HepG2 (cell line): ENCODE measurements around the gene SLC2A8. TPM values are rescaled to one million over a fixed set of nuclear protein-coding genes. Genes with fewer than 3 reads are reported as not detected.

Experiments used
- BHLHE40 ChIP-seq: IDR thresholded peaks from 2 replicates; pipeline ENCODE4 v1.6.1; 2011; ENCODE audit warnings: low read length, improper control_type of control experiment
- MIER2 ChIP-seq: IDR thresholded peaks from 2 replicates; pipeline ENCODE4 v1.6.1; 2016; ENCODE audit warnings: missing biosample characterization, missing genetic modification reagents
- NR2C2 ChIP-seq: sonication (generic); formaldehyde crosslinking; IDR thresholded peaks from 2 replicates; pipeline ENCODE4 v1.4.0; 2020; ENCODE audit warnings: missing genetic modification reagents, mild to moderate bottlenecking, moderate library complexity, borderline replicate concordance
- RBFOX2 ChIP-seq: fragments of 200-400 bp; formaldehyde crosslinking; IDR thresholded peaks from 2 replicates; pipeline ENCODE4 v1.6.1; 2017; ENCODE audit warnings: low read depth, mild to moderate bottlenecking, low read length
- TAF1 ChIP-seq: sonication (generic); formaldehyde crosslinking; IDR thresholded peaks from 2 replicates; pipeline ENCODE4 v1.4.0; 2020; ENCODE audit warnings: missing genetic modification reagents
- ZFP36 ChIP-seq: fragments of 150-350 bp; IDR thresholded peaks from 2 replicates; pipeline ENCODE4 v1.6.1; 2018; ENCODE audit warnings: borderline replicate concordance, low read length, low read depth; ENCODE audit not compliant: partially characterized antibody
- ZFP82 ChIP-seq: sonication (generic); formaldehyde crosslinking; IDR thresholded peaks from 2 replicates; pipeline ENCODE4 v1.5.1; 2020; ENCODE audit warnings: mild to moderate bottlenecking, missing genetic modification reagents, borderline replicate concordance
- ZNF12 ChIP-seq: sonication (generic); formaldehyde crosslinking; IDR thresholded peaks from 2 replicates; pipeline ENCODE4 v1.5.0; 2020; ENCODE audit warnings: missing genetic modification reagents
- ZNF383 ChIP-seq: sonication (generic); formaldehyde crosslinking; IDR thresholded peaks from 2 replicates; pipeline ENCODE4 v1.4.0; 2020; ENCODE audit warnings: missing genetic modification reagents, mild to moderate bottlenecking, borderline replicate concordance
- ZNF792 ChIP-seq: IDR thresholded peaks from 2 replicates; pipeline ENCODE4 v1.6.1; 2016
- polyA plus RNA-seq, 8 experiments: library from polyadenylated mRNA; depleted of rRNA in 3 of 8; stranded (reverse) in 7 of 8; unstranded in 1 of 8; fragments of >200 nt; fragmentation: Illumina TruSeq in 4 of 8; extraction: Trizol in 4 of 8; gene quantifications; 2 replicates each; pipeline versions ENCODE4 v1.2.1 to v1.2.3, GENCODE V29; 2011 to 2016; ENCODE audit warnings: low read depth in 4 of 8, missing spikeins in 1 of 8, mixed read lengths in 1 of 8; ENCODE audit not compliant: insufficient read depth in 1 of 8
- total RNA-seq, 5 experiments: library from RNA; depleted of rRNA; stranded (reverse); fragments of >200 nt; fragmentation: Illumina TruSeq; extraction: Trizol; gene quantifications; 2 replicates each; pipeline ENCODE4 v1.2.3, GENCODE V29; 2016; ENCODE audit warnings: low read depth in 1 of 5
- TF ChIP-seq, protein P1 (sequence below): sonication (generic); formaldehyde crosslinking; IDR thresholded peaks from 2 replicates; pipeline ENCODE4 v1.5.0; 2020; ENCODE audit warnings: mild to moderate bottlenecking, missing genetic modification reagents, borderline replicate concordance
- TF ChIP-seq, protein P2 (sequence below): sonication (generic); formaldehyde crosslinking; IDR thresholded peaks from one replicate; pipeline ENCODE4 v1.5.1; 2020; ENCODE audit warnings: mild to moderate bottlenecking, missing genetic modification reagents; ENCODE audit errors: not compliant biosample characterization

SLC2A8 gene
- total and polyA plus RNA-seq, 2 of the 13 experiments (the other 11 are each of a cell fraction or from before 2014, with no cell fraction given), result 22.6 to 48.6 TPM

DNA sequence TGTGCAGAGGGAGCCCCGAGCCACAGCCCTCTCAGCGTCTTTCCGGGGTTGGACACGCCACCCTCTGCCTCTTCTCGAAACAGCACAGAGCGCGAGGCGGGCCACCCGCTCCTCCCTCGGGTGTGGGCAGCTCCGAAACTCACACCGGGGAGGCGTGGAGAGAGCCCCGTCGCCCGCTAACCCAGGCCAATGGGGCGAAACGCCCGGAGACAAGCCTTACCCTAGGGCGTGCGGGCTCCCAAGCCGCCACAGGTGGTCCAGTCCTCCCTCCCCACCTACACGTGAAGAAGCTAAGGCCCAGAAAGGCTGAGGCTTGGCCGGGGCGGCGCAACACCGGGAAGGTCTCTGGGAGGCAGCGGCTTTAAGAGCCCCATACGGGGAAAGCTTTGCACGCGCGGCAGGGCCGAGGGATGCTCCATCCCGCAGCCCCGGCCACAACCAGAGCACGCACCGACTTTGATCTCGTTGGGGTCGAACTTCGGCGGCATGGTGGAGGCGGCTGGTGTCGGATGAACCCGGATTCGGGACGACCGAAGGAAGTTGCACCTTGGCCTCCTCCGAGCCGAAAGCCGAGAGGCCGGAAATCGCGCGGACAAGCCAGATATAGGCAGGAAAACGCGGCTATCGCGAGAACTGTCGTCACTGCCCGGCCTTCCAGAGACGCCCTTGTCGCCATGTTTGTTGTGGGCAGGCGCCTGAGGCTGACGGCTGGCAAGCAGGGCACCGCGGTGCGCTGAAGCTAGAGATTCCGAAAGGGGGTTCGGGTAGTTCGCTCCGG, 54.0 kb downstream of the SLC2A8 start, which contains the start of the genes LRSAM1 and RPL12 (continued):
- TF ChIP-seq, protein P1, sequence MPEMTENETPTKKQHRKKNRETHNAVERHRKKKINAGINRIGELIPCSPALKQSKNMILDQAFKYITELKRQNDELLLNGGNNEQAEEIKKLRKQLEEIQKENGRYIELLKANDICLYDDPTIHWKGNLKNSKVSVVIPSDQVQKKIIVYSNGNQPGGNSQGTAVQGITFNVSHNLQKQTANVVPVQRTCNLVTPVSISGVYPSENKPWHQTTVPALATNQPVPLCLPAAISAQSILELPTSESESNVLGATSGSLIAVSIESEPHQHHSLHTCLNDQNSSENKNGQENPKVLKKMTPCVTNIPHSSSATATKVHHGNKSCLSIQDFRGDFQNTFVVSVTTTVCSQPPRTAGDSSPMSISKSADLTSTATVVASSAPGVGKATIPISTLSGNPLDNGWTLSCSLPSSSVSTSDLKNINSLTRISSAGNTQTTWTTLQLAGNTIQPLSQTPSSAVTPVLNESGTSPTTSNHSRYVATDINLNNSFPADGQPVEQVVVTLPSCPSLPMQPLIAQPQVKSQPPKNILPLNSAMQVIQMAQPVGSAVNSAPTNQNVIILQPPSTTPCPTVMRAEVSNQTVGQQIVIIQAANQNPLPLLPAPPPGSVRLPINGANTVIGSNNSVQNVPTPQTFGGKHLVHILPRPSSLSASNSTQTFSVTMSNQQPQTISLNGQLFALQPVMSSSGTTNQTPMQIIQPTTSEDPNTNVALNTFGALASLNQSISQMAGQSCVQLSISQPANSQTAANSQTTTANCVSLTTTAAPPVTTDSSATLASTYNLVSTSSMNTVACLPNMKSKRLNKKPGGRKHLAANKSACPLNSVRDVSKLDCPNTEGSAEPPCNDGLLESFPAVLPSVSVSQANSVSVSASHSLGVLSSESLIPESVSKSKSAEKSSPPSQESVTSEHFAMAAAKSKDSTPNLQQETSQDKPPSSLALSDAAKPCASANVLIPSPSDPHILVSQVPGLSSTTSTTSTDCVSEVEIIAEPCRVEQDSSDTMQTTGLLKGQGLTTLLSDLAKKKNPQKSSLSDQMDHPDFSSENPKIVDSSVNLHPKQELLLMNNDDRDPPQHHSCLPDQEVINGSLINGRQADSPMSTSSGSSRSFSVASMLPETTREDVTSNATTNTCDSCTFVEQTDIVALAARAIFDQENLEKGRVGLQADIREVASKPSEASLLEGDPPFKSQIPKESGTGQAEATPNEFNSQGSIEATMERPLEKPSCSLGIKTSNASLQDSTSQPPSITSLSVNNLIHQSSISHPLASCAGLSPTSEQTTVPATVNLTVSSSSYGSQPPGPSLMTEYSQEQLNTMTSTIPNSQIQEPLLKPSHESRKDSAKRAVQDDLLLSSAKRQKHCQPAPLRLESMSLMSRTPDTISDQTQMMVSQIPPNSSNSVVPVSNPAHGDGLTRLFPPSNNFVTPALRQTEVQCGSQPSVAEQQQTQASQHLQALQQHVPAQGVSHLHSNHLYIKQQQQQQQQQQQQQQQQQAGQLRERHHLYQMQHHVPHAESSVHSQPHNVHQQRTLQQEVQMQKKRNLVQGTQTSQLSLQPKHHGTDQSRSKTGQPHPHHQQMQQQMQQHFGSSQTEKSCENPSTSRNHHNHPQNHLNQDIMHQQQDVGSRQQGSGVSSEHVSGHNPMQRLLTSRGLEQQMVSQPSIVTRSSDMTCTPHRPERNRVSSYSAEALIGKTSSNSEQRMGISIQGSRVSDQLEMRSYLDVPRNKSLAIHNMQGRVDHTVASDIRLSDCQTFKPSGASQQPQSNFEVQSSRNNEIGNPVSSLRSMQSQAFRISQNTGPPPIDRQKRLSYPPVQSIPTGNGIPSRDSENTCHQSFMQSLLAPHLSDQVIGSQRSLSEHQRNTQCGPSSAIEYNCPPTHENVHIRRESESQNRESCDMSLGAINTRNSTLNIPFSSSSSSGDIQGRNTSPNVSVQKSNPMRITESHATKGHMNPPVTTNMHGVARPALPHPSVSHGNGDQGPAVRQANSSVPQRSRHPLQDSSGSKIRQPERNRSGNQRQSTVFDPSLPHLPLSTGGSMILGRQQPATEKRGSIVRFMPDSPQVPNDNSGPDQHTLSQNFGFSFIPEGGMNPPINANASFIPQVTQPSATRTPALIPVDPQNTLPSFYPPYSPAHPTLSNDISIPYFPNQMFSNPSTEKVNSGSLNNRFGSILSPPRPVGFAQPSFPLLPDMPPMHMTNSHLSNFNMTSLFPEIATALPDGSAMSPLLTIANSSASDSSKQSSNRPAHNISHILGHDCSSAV (CRISPR knock-in tag), result 0 out of 2 replicates have a peak, but pooled peaks have one; percentile 66
- peak; percentile 91 for TF ChIP-seq ZFP82
- TF ChIP-seq NR2C2 (CRISPR knock-in tag), result peak; percentile 89
- no peak for TF ChIP-seq MIER2 (CRISPR knock-in tag)
- no peak for TF ChIP-seq ZFP36
- no peak for TF ChIP-seq ZNF12 (CRISPR knock-in tag)
- peak; percentile 80; the same call in 1 of the 2 replicates for TF ChIP-seq ZNF383 (CRISPR knock-in tag)
- TF ChIP-seq ZNF792 (CRISPR knock-in tag), result peak; percentile 83; the same call in 1 of the 2 replicates
- TF ChIP-seq, protein P2, sequence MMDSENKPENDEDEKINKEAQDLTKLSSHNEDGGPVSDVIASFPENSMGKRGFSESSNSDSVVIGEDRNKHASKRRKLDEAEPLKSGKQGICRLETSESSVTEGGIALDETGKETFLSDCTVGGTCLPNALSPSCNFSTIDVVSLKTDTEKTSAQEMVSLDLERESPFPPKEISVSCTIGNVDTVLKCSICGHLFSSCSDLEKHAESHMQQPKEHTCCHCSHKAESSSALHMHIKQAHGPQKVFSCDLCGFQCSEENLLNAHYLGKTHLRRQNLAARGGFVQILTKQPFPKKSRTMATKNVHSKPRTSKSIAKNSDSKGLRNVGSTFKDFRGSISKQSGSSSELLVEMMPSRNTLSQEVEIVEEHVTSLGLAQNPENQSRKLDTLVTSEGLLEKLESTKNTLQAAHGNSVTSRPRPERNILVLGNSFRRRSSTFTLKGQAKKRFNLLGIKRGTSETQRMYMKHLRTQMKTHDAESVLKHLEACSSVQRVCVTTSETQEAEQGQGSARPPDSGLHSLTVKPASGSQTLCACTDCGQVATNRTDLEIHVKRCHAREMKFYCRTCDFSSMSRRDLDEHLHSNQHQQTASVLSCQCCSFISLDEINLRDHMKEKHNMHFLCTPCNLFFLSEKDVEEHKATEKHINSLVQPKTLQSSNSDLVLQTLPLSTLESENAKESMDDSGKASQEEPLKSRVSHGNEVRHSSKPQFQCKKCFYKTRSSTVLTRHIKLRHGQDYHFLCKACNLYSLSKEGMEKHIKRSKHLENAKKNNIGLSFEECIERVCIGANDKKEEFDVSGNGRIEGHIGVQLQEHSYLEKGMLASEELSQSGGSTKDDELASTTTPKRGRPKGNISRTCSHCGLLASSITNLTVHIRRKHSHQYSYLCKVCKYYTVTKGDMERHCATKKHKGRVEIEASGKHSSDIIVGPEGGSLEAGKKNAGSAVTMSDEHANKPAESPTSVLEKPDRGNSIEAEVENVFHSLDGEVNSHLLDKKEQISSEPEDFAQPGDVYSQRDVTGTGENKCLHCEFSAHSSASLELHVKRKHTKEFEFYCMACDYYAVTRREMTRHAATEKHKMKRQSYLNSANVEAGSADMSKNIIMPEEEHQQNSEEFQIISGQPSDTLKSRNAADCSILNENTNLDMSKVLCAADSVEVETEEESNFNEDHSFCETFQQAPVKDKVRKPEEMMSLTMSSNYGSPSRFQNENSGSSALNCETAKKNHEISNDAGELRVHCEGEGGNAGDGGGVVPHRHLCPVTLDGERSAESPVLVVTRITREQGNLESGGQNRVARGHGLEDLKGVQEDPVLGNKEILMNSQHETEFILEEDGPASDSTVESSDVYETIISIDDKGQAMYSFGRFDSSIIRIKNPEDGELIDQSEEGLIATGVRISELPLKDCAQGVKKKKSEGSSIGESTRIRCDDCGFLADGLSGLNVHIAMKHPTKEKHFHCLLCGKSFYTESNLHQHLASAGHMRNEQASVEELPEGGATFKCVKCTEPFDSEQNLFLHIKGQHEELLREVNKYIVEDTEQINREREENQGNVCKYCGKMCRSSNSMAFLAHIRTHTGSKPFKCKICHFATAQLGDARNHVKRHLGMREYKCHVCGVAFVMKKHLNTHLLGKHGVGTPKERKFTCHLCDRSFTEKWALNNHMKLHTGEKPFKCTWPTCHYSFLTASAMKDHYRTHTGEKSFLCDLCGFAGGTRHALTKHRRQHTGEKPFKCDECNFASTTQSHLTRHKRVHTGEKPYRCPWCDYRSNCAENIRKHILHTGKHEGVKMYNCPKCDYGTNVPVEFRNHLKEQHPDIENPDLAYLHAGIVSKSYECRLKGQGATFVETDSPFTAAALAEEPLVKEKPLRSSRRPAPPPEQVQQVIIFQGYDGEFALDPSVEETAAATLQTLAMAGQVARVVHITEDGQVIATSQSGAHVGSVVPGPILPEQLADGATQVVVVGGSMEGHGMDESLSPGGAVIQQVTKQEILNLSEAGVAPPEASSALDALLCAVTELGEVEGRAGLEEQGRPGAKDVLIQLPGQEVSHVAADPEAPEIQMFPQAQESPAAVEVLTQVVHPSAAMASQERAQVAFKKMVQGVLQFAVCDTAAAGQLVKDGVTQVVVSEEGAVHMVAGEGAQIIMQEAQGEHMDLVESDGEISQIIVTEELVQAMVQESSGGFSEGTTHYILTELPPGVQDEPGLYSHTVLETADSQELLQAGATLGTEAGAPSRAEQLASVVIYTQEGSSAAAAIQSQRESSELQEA (CRISPR knock-in tag), result no peak
- TF ChIP-seq RBFOX2, result peak; percentile 99
- peak; percentile 98 for TF ChIP-seq TAF1 (CRISPR knock-in tag)
- TF ChIP-seq BHLHE40, result no peak
